HG03064 (cell line): Measurements from ENCODE around the gene PTHLH.

ENCODE experiments used
- ATAC-seq: cut with Tn5 transposase; IDR thresholded peaks from one replicate; pipeline ENCODE4 v1.9.1; 2021; ENCODE audit warnings: low read depth; ENCODE audit not compliant: unreplicated experiment

The PTHLH gene

DNA sequence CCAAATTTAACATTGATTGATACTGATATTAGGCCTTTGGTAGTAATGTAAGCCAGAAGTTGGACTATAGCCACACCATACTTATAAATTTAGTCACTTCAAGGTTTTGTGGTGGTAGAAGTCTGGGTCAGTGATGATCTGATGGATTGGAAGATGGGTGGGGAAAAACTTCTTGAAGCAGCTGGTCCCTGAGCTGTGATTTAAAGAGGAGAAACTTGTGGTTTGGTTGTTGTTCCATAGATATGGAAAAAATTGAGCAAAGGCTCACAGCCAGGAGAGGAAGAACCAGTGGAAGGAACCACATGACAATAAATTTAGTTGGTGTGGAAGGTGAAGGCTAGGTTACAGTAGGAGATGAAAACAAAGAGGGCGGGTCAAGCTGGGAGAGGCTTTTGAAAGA is 26.1 kb downstream of the PTHLH start:
- no peak for ATAC-seq

DNA sequence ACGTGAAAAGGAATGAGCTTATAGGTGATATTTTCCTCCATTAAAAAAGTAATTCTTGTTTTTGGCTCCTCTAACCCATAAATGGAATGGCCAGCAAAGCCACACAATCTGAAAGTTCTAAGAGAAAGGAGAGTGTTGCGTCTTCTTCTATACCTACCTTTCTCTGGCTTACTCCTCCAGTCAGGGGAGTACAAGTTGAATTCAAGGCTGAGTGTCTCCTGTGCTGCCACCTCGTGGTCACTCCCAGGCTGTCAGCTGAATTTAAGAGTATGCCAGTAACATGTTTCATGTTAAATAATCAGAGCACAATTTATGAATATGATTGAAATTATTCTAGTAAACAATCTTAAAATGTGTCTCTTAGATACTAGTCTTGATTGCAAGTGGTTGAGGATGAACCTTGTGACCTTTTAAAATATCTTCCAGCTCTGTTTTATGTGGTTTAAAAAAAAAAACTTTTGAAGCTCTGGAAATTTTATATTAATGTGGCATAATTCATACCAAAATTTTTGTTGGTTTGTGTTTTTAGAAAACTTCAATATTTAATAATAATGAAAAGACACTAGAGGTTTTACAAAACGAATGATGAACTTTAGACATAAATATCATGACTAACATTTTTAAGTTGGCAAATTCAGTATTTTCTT is 31.7 kb downstream of the PTHLH start:
- no peak for ATAC-seq

DNA sequence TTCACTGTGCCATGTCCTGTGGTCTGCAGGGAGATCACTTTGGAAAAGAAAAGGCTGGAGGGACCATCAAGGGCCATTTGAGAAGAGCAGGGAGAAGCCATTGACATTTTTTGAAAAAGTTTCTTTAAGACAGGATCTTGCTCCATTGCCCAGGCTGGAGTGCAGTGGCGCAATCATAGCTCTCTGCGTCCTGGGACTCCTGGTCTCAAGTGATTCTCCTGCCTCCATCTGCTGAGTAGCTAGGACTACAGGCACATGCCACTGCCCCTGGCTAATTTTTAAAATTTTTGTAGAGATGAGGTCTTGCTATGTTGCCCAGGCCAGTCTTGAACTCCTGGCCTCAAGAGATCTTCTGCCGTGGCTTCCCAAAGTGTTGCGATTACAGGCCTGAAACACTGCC is 32.3 kb downstream of the PTHLH start:
- no peak for ATAC-seq

DNA sequence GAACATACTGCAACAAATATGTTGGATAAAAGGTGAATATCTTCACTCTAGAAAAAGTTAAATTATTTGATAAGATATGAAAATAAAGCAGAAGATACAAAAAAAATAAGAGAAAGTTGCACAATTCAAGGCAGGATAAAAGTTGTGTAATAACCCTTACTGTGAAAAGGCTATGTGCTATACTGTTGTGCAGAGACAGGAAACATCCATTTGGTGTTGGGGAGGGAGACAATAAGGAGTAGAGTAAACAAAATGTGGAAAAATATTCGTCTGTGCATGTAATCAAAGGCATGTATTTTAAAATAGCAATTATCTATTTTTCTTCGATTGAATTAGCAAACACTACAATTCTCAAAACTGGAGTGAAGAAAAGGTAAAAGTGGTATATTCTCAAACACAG is 34.8 kb downstream of the PTHLH start:
- no peak for ATAC-seq

DNA sequence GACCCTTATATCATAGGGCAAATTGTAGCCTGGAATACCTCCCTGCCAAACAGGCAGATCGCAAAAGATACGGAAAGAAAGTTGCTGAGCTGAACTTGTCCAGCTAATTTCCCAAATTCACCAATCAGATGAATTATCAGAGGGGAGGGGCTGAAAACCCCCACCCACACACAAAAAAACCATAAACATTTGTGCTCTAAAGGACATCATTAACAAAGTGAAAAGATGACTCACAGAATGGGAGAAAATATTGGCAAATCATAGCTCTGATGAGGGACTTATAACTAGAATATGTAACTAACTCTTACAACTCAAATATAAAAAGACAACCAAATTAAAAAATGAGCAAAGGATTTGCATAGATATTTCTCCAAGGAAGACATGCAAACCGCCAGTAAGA is 36.3 kb downstream of the PTHLH start:
- ATAC-seq: no peak

DNA sequence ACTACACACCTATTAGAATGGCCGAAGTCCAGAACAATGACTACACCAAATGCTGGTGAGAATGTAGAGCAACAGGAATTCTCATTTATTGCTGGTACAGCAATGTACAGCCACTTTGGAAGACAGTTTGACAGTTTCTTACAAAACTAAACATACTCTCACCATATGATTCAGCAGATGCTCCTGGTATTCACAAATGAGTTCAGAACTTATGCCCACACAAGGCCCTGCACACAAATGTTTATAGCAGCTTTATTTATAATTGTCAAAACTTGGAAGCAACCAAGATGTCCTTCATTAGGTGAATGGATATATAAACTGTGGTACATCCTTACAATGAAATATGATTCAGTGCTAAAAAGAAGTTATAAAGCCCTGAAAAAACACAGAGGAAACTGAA is 38.3 kb downstream of the PTHLH start:
- no peak for ATAC-seq

DNA sequence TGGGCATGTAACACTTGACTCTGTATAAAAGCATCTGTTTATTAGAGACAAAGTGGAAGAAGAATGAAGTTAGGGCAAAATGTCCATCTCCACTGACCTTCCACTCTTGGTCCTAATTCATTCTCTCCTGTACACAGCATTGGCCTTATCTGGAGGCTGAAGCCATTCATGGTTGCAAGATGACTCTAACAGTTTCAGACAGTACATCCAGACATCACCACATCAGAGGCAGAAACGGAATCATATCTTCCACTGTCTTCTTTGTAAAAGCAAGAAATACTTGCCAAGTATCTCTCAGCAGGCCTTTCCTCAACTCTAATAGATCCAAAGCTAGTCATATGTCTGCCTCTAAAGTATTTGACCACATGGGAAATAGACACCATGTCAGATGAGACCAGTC is 41.1 kb downstream of the PTHLH start:
- ATAC-seq: no peak

DNA sequence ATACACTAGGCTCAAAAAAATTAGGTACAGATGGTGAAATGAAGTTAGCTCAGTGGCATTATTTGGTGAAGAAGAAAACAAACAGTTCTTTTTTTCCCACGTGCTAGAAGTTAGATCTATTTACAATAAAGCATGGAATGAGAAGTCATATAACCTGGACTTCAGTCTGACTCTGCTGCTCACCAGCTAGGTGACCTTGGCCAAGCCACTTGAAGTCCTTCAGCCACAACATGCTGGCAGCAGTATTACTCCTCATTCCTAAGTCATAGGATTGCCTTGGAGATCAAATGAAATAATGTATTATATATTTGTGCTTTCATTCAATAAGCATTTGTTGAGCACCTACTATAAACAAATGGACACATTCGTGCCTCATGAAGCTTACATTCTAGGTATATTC is 45.2 kb downstream of the PTHLH start:
- no peak for ATAC-seq

DNA sequence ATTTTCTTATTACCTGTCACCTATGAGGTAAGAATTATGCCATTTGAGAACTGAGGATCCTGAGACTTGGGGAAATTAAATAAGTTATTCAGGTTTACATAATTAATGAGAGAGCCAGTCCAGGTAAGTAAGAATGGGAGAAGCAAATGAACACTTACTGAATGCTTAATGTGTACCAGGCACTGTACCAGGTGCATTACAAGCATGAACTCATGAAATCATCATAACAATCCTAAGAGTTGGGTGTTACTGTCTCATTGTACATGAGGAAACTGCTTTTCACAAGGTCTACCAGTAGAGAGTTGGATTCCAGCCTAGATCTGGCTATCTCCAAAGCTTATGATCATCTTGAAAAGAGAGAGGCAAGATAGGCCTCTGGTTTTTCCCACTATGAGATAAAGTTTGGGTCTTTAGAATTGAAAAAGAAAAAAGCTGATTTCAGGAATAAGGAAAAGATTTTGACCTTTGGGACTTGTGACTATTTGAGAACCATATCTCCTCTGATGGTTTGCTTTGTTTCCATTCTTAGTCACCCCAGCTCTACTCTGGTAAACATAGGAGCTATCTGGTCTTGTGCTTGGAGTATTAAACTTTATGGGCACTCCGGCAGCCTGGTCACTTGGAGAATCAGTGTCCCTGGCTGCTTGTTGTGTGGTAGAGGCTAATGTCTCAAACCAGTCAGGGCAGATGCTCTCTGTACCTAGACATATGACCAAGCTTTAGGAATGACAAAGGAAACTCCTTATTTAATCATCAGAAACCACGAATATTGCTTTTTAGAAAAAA is 48.0 kb downstream of the PTHLH start:
- no peak for ATAC-seq

DNA sequence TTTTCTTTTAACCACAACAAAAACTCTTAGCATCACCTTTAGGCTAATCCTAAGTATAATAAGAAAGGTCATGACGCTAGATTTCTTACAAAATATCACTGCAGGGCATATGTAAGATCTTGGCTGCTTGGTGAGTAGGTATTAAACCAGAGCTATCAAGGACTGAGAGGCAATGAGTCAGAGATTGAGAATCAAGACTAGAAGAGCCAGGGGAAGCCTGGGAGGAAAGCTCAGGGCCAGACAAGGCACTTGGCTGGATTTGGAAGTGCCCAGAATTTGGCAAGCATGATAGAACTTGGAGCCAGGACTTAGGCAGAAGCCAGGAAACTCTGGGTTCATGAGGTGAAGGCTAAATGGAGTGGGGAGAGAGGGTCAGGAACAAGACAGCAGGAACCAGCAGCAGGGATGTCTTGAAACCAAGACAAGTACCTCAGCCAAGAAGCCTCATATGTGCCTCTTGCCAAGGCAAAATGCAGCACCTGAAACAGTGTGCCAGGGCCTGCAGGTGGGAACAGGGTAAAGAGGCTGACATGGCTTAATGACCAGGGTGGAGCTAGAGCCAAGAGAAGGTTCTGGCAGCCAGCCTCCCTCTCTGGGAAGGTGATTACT is 49.9 kb downstream of the PTHLH start:
- ATAC-seq: no peak

DNA sequence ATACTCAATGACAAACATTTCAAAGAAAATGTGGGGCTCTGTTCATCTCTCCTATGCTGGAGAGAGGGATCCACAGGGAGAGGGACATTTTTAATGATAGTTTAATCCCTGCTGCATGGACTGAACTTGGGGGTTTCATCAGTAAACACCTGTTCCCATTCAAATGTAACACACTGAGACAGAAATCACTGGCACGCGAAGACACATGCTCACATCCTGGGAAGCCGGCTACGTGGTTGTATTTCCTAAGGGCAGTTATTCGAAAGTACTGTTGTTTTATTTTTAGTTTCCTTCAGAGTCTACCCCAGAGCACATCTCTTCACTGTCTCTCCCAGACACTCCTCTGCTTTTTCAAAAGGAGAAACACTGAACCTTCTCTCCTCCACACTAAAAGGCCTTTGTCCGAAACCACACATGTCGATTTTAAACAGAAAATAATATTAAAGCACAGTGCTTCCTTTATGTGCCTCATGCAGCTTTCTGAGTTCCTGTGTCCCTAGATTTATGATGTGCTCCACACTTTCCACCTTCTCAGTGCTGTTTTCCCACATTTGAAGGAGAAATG is 52.8 kb downstream of the PTHLH start:
- no peak for ATAC-seq

DNA sequence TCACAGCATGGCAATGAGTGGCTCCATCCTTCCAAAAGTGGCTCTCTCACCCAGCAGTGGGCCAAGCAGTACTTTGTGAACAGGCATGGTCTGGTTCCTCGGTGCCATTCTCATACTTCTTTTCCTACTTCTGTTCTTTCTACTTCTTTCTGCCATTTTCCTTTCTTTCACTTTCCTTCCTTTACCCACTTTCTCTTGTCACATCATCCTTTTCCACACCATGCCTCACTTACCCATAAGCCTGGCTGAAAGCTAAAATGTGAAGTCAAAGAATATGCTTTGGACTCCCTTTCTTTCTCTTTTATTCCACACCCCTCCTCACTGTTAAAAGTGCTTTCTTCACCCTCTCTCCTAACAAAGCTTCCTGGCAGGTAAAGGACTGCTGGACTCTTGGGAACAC is 57.0 kb downstream of the PTHLH start:
- ATAC-seq: no peak

DNA sequence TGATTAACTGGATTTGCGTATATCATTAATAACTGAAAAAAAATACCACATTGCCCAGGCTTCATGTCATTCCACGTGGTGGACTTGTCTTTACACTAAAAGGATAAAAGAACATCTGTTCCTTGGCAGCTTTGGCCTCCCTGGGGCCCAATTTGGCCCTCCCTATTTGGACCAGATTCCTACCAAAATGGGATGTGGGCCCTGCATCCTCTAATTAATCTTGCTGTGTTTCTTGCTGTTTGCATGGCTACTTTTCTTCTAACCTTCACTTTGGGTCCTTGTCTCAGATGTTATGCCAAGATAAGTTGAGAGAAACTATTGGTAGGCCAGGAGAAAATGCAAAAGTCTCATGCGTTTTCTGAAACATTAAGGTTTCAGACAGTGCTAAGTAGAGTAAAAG is 57.5 kb downstream of the PTHLH start:
- ATAC-seq: no peak

DNA sequence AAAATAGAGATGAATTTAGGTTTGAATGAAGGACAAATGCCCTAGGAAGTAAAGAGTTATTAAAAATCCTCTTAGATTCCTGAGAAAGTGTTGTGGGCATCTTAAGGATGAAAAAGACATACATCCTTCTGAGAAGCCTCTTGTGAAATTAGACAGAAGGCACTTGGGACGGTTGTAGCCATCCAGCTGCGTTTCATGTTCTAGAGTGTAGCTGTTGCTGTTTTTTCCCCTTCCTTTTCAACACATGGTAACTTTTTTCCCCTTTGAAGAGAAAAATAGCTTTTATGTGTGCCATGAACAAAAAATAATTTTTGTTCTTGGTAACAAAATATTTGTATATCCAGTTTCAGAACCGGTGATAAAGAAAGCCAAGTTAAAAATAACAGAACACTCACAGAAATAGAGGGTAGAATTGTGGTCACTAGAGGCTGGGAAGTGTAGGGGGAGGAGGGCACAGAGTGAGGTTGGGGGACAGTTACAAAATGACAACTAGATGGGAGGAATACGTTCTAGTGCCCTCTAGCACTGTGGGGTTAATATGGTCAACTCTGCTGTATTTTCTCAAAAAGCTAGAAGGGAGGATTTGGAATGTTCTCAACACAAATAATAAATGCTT is 58.4 kb downstream of the PTHLH start:
- no peak for ATAC-seq

DNA sequence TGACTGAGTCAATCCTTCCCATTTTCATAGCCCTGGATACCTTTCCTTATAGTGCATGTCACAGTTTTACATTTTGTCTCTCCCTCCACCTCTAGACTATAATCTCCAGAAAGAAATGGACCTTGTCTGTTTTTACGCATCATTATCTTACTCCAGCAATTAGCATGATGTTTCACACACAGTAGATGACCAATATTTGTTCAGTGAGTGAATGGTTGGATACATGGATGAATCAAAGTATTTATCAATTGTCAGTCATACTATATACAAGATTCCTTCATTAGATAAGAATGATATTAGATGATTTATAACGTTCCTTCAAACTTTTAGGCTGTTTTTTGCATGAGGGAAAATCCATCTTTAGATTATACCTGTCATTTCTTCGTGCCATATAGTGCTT is 61.1 kb downstream of the PTHLH start:
- ATAC-seq: no peak
